IMR-90 (cell line): ENCODE results near the gene IL17A.

Experiments
- BHLHE40 ChIP-seq: fragments of 150-350 bp; IDR thresholded peaks from 2 replicates; pipeline ENCODE4 v1.6.1; 2016; ENCODE audit warnings: mild to moderate bottlenecking, low read depth, low read length
- CEBPB ChIP-seq: IDR thresholded peaks from 2 replicates; pipeline ENCODE4 v1.6.1; 2012; ENCODE audit warnings: low read depth, low read length, improper control_type of control experiment
- CHD1 ChIP-seq: IDR thresholded peaks from 2 replicates; pipeline ENCODE4 v1.6.1; 2012; ENCODE audit warnings: low read depth, low read length, improper control_type of control experiment
- CTCF ChIP-seq: conservative IDR thresholded peaks from 2 replicates; pipeline ENCODE4 v1.5.1; 2012; ENCODE audit warnings: mild to moderate bottlenecking, low read depth, low read length, improper control_type of control experiment
- FOS ChIP-seq: fragments of 150-350 bp; IDR thresholded peaks from 2 replicates; pipeline ENCODE4 v1.6.1; 2016; ENCODE audit warnings: low read depth, low read length
- MAFK ChIP-seq: IDR thresholded peaks from 2 replicates; pipeline ENCODE4 v1.6.1; 2012; ENCODE audit warnings: low read depth, low read length, improper control_type of control experiment
- MAZ ChIP-seq: IDR thresholded peaks from 2 replicates; pipeline ENCODE4 v1.6.1; 2012; ENCODE audit warnings: low read depth, mild to moderate bottlenecking, low read length, improper control_type of control experiment, moderate library complexity, borderline replicate concordance
- MXI1 ChIP-seq: IDR thresholded peaks from 2 replicates; pipeline ENCODE4 v1.6.1; 2012; ENCODE audit warnings: low read depth, mild to moderate bottlenecking, low read length, moderate library complexity, borderline replicate concordance
- NFE2L2 ChIP-seq: fragments of 150-350 bp; IDR thresholded peaks from 2 replicates; pipeline ENCODE4 v1.6.1; 2016; ENCODE audit warnings: low read depth, mild to moderate bottlenecking, low read length
- POLR2A ChIP-seq: IDR thresholded peaks from 2 replicates; pipeline ENCODE4 v1.6.1; 2012; ENCODE audit warnings: mild to moderate bottlenecking, low read depth, low read length
- RAD21 ChIP-seq: IDR thresholded peaks from 2 replicates; pipeline ENCODE4 v1.6.1; 2012; ENCODE audit warnings: low read length, improper control_type of control experiment
- RCOR1 ChIP-seq: IDR thresholded peaks from 2 replicates; pipeline ENCODE4 v1.6.1; 2012; ENCODE audit warnings: mild to moderate bottlenecking, low read length, improper control_type of control experiment; ENCODE audit not compliant: insufficient replicate concordance
- USF2 ChIP-seq: fragments of 150-350 bp; IDR thresholded peaks from 2 replicates; pipeline ENCODE4 v1.6.1; 2017; ENCODE audit warnings: mild to moderate bottlenecking, antibody characterized with exemption, low read length, low read depth

DNA sequence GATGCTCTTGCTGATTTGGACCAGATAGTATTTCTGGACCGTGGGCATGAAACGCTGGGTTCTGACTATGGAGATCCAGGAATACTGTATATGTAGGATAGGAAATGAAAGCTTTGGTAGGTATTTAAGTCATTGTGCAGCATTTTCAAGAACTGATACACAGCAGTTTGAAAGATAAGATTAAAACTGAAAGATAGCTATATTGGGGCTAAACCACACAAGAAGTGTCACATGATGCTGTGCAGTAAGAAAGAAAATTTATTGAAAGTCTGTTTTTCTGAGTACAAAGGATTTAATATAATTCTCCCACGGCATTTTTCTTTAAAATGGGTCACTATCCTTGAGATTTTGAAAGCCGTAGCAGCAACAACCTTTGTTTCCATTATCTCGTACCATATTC lies 305 bp downstream of the IL17A start:
- no peak for TF ChIP-seq POLR2A
- no peak for TF ChIP-seq CTCF
- TF ChIP-seq USF2: no peak
- no peak for TF ChIP-seq RCOR1
- no peak for TF ChIP-seq FOS
- TF ChIP-seq BHLHE40: no peak
- TF ChIP-seq RAD21: no peak
- no peak for TF ChIP-seq MXI1
- TF ChIP-seq MAZ: no peak
- TF ChIP-seq CEBPB: no peak
- TF ChIP-seq NFE2L2: no peak
- TF ChIP-seq MAFK: no peak
- TF ChIP-seq CHD1: no peak
